Gastroesophageal sphincter (tissue), 4 donors: ENCODE data around the gene MINDY4. TPM values are rescaled to one million over a fixed set of nuclear protein-coding genes. Genes with fewer than 3 reads are reported as not detected.

ENCODE experiments used
- ATAC-seq: fragments of 150-250 bp; one replicate; pipeline ENCODE4 v1.9.1; 2016; ENCODE audit warnings: mild to moderate bottlenecking, moderate library complexity
- H3K27ac ChIP-seq, 4 donors: fragments of 200-600 bp; sonication (generic) in 3 of 4; 1 replicate in 3 of 4; 2 replicates in 1 of 4; pipeline ENCODE4 v1.5.1; 2016 to 2019
- H3K27me3 ChIP-seq: fragments of 200-600 bp; sonication (generic); one replicate; pipeline ENCODE4 v1.5.1; 2019
- H3K36me3 ChIP-seq, 2 donors: fragments of 200-600 bp; sonication (generic); one replicate each; pipeline ENCODE4 v1.5.1; 2019; ENCODE audit warnings: control low read depth in 1 of 2
- H3K4me1 ChIP-seq, 3 donors: fragments of 200-600 bp; sonication (generic); 1 replicate in 2 of 3; 2 replicates in 1 of 3; pipeline ENCODE4 v1.5.1; 2016 to 2019; ENCODE audit warnings: control low read depth in 2 of 3
- H3K4me3 ChIP-seq, 2 donors: fragments of 200-600 bp; sonication (generic); one replicate each; pipeline ENCODE4 v1.5.1; 2019; ENCODE audit warnings: mild to moderate bottlenecking in 1 of 2, moderate library complexity in 1 of 2
- H3K9me3 ChIP-seq, 3 donors: fragments of 200-600 bp; sonication (generic); one replicate each; pipeline ENCODE4 v1.5.1; 2017 to 2019; ENCODE audit warnings: control low read depth in 2 of 3
- CTCF ChIP-seq, 4 experiments: fragments of 200-600 bp in 2 of 4; fragments of 450-650 bp in 2 of 4; sonication (generic) in 1 of 4; IDR thresholded peaks; one replicate each; pipeline ENCODE4 v1.5.1; 2017 to 2019; ENCODE audit warnings: antibody characterized with exemption in 4 of 4, mild to moderate bottlenecking in 2 of 4, moderate library complexity in 2 of 4
- EP300 ChIP-seq: sonication (generic); formaldehyde crosslinking; IDR thresholded peaks from one replicate; pipeline ENCODE4 v1.6.1; 2017; ENCODE audit warnings: antibody characterized with exemption, mild to moderate bottlenecking
- POLR2A ChIP-seq, 2 donors: fragments of 450-650 bp; IDR thresholded peaks; one replicate each; pipeline ENCODE4 v1.6.1; 2017; ENCODE audit warnings: antibody characterized with exemption in 2 of 2, mild to moderate bottlenecking in 2 of 2, moderate library complexity in 1 of 2
- POLR2AphosphoS5 ChIP-seq: sonication (generic); formaldehyde crosslinking; IDR thresholded peaks from one replicate; pipeline ENCODE4 v1.6.1; 2017; ENCODE audit warnings: antibody characterized with exemption
- WGBS, 2 donors: methylation state at CpG; one replicate each; pipeline ENCODE4 v1.1.5; 2018; ENCODE audit warnings: low coverage in 1 of 2; 5-methylcytosine and 5-hydroxymethylcytosine counted together
- total RNA-seq, 4 donors: library from RNA; depleted of rRNA; stranded (reverse); fragments of >200 nt; gene quantifications; one replicate each; pipeline ENCODE4 v1.1.0, GENCODE V29; 2016

The MINDY4 gene
- total RNA-seq, 4 donors from 2014 or later, result 5.6 to 31.8 (median 20.4) TPM

GRCh38 chr7:30844916-30845315 lies 73.7 kb downstream of the MINDY4 start:
- 100% methylated on average over 2 of the region's 3 CpGs; no CpG with 5 or more reads in 1 of the 2 donors for WGBS, 2 donors
- Histone ChIP-seq H3K27ac (peak overlapping the region; percentile 51 to 93 (median 92)), H3K4me1 (peaks cover 14 to 90% (median 38%) of the 10 kb centered on the region in 3 donors), H3K36me3 (peaks cover 0 to 17% of the 10 kb centered on the region in 2 donors), H3K9me3 (no peaks in the 10 kb centered on the region), H3K4me3 (no peak overlapping the region), H3K27me3 (no peaks in the 10 kb centered on the region)
- no peak for ATAC-seq
- no peak for TF ChIP-seq CTCF (IDR thresholded peaks at IDR 0.05)
- TF ChIP-seq POLR2AphosphoS5, result no peak
- TF ChIP-seq POLR2A (IDR thresholded peaks at IDR 0.05), result no peak
- TF ChIP-seq EP300, result no peak

- Histone ChIP-seq H3K4me1 (peaks cover 14 to 93% (median 38%) of the 10 kb centered on the region in 3 donors), H3K9me3 (no peaks in the 10 kb centered on the region), H3K27me3 (no peaks in the 10 kb centered on the region), H3K36me3 (peaks cover 0 to 10% of the 10 kb centered on the region in 2 donors), H3K27ac (peak overlapping the region; percentile 85 to 93 (median 92)), H3K4me3 (no peak overlapping the region)
- 42% methylated on average over 10 of the region's 15 CpGs; no CpG with 5 or more reads in 1 of the 2 donors for WGBS, 2 donors
- TF ChIP-seq EP300 (no peak), CTCF (IDR thresholded peaks at IDR 0.05) (no peak), POLR2AphosphoS5 (peak; percentile 60)
- ATAC-seq, result peak; percentile 76
Observed at GRCh38 chr7:30845426-30846135, 74.4 kb downstream of the MINDY4 start.

- TF ChIP-seq POLR2AphosphoS5, result no peak
- TF ChIP-seq EP300, result no peak
- no peak for TF ChIP-seq CTCF (IDR thresholded peaks at IDR 0.05)
- peaks cover 14 to 93% (median 39%) of the 10 kb centered on the region in 3 donors for H3K4me1 ChIP-seq
- peak overlapping the region; percentile 85 to 93 (median 92) for H3K27ac ChIP-seq
- H3K4me3 ChIP-seq, result no peak overlapping the region
- no peaks in the 10 kb centered on the region for H3K27me3 ChIP-seq
- 78% methylated on average over 1 of the region's 6 CpGs; no CpG with 5 or more reads in 1 of the 2 donors for WGBS, 2 donors
- ATAC-seq, result no peak
- no peaks in the 10 kb centered on the region for H3K9me3 ChIP-seq
- peaks cover 0 to 2% of the 10 kb centered on the region in 2 donors for H3K36me3 ChIP-seq
Observed at GRCh38 chr7:30846378-30846777, 75.2 kb downstream of the MINDY4 start.

- peaks cover 24 to 98% (median 47%) of the 10 kb centered on the region in 3 donors for H3K4me1 ChIP-seq
- WGBS, 2 donors, result 80% methylated on average over 1 of the region's 7 CpGs; no CpG with 5 or more reads in 1 of the 2 donors
- H3K36me3 ChIP-seq, result no peaks in the 10 kb centered on the region
- no peak for TF ChIP-seq EP300
- peak; percentile 42 for TF ChIP-seq POLR2AphosphoS5
- no peaks in the 10 kb centered on the region for H3K9me3 ChIP-seq
- peak overlapping the region in 3 of 4 donors; percentile 87 to 93 (median 91) for H3K27ac ChIP-seq
- no peaks in the 10 kb centered on the region for H3K27me3 ChIP-seq
- no peak for ATAC-seq
- H3K4me3 ChIP-seq, result no peak overlapping the region
Observed at GRCh38 chr7:30848121-30848855, 77.1 kb downstream of the MINDY4 start.

- ATAC-seq, result no peak
- whole genome bisulfite sequencing, 2 donors, result 37 to 75% methylated on average over 2 to 4 of the region's 4 CpGs
- no peaks in the 10 kb centered on the region for H3K27me3 ChIP-seq
- no peak for TF ChIP-seq CTCF (IDR thresholded peaks at IDR 0.05)
- no peak for TF ChIP-seq POLR2AphosphoS5
- no peak for TF ChIP-seq EP300
- TF ChIP-seq POLR2A (IDR thresholded peaks at IDR 0.05), result no peak
- H3K4me1 ChIP-seq, result peaks cover 17 to 98% (median 38%) of the 10 kb centered on the region in 3 donors
- no peaks in the 10 kb centered on the region for H3K9me3 ChIP-seq
- H3K36me3 ChIP-seq, result no peaks in the 10 kb centered on the region
- H3K27ac ChIP-seq, result peak overlapping the region in 3 of 4 donors; percentile 87 to 93 (median 91)
- no peak overlapping the region for H3K4me3 ChIP-seq
Observed at GRCh38 chr7:30849565-30849964, 78.3 kb downstream of the MINDY4 start.
